ENCODE results near the gene MXRA8.
A peak's percentile ranks its signal among the peaks of the same experiment; 100 is the strongest.

Gene MXRA8

GRCh38 chr1:1324084-1324523 is 34.3 kb downstream of the MXRA8 start:
- Histone ChIP-seq H3F3A (ENCODE audit: control insufficient read depth, insufficient read depth) (no peaks in the 10 kb centered on the region), H3K79me2 (ENCODE audit: control insufficient read depth, low read length) (peaks cover 67% of the 10 kb centered on the region), H3K27ac (ENCODE audit: low read depth, low read length) (peak overlapping the region; percentile 34; the same call in 1 of the 2 replicates), H3K4me2 (ENCODE audit: low read length) (peak overlapping the region; percentile 88), H3K36me3 (ENCODE audit: control insufficient read depth, low read length) (peaks cover 42% of the 10 kb centered on the region), H4K20me1 (ENCODE audit: control insufficient read depth, insufficient read depth, low read depth, low read length) (peaks cover 18% of the 10 kb centered on the region), H3K4me3 (ENCODE audit: low read length) (peak overlapping the region; percentile 82), H3K9me2 (replicated peaks; ENCODE audit: control insufficient read depth, low read length) (no peaks in the 10 kb centered on the region), H3K9me3 (ENCODE audit: control insufficient read depth, insufficient read depth, low read length) (no peaks in the 10 kb centered on the region), H3K27me3 (ENCODE audit: control insufficient read depth, low read length) (no peaks in the 10 kb centered on the region), H3K4me1 (ENCODE audit: control insufficient read depth, low read length) (peaks cover 26% of the 10 kb centered on the region)
- TF ChIP-seq CTCF (IDR thresholded peaks at IDR 0.05; ENCODE audit: low read depth, low read length, poor library complexity, severe bottlenecking) (no peak), EZH2phosphoT487 (IDR thresholded peaks at IDR 0.05; ENCODE audit: borderline replicate concordance, low read length) (no peak)

- Histone ChIP-seq H3K4me1 (ENCODE audit: control insufficient read depth, low read length) (peaks cover 26% of the 10 kb centered on the region), H3K9me3 (ENCODE audit: control insufficient read depth, insufficient read depth, low read length) (no peaks in the 10 kb centered on the region), H3K4me3 (ENCODE audit: low read length) (peak overlapping the region; percentile 62), H3K4me2 (ENCODE audit: low read length) (peak overlapping the region; percentile 70), H3K27ac (ENCODE audit: low read depth, low read length) (no peak overlapping the region), H3K27me3 (ENCODE audit: control insufficient read depth, low read length) (no peaks in the 10 kb centered on the region), H3K36me3 (ENCODE audit: control insufficient read depth, low read length) (peaks cover 48% of the 10 kb centered on the region), H3K79me2 (ENCODE audit: control insufficient read depth, low read length) (peaks cover 67% of the 10 kb centered on the region), H3F3A (ENCODE audit: control insufficient read depth, insufficient read depth) (peaks cover 6% of the 10 kb centered on the region; the same call in 1 of the 2 replicates), H3K9me2 (replicated peaks; ENCODE audit: control insufficient read depth, low read length) (no peaks in the 10 kb centered on the region), H4K20me1 (ENCODE audit: control insufficient read depth, insufficient read depth, low read depth, low read length) (peaks cover 18% of the 10 kb centered on the region)
- TF ChIP-seq EZH2phosphoT487 (IDR thresholded peaks at IDR 0.05; ENCODE audit: borderline replicate concordance, low read length), result no peak
- TF ChIP-seq CTCF (IDR thresholded peaks at IDR 0.05; ENCODE audit: low read depth, low read length, poor library complexity, severe bottlenecking), result no peak
These were observed 35.4 kb downstream of the MXRA8 start for GRCh38 chr1:1322952-1323351.

GRCh38 chr1:1322418-1322817 is 35.9 kb downstream of the MXRA8 start:
- Histone ChIP-seq H3K4me3 (ENCODE audit: low read length) (no peak overlapping the region), H3K4me1 (ENCODE audit: control insufficient read depth, low read length) (peaks cover 26% of the 10 kb centered on the region), H4K20me1 (ENCODE audit: control insufficient read depth, insufficient read depth, low read depth, low read length) (peaks cover 18% of the 10 kb centered on the region), H3K79me2 (ENCODE audit: control insufficient read depth, low read length) (peaks cover 67% of the 10 kb centered on the region), H3K27me3 (ENCODE audit: control insufficient read depth, low read length) (no peaks in the 10 kb centered on the region), H3F3A (ENCODE audit: control insufficient read depth, insufficient read depth) (peaks cover 9% of the 10 kb centered on the region; the same call in 1 of the 2 replicates), H3K4me2 (ENCODE audit: low read length) (no peak overlapping the region), H3K36me3 (ENCODE audit: control insufficient read depth, low read length) (peaks cover 51% of the 10 kb centered on the region), H3K27ac (ENCODE audit: low read depth, low read length) (no peak overlapping the region), H3K9me2 (replicated peaks; ENCODE audit: control insufficient read depth, low read length) (no peaks in the 10 kb centered on the region), H3K9me3 (ENCODE audit: control insufficient read depth, insufficient read depth, low read length) (no peaks in the 10 kb centered on the region)
- no peak for TF ChIP-seq CTCF (IDR thresholded peaks at IDR 0.05; ENCODE audit: low read depth, low read length, poor library complexity, severe bottlenecking)
- no peak for TF ChIP-seq EZH2phosphoT487 (IDR thresholded peaks at IDR 0.05; ENCODE audit: borderline replicate concordance, low read length)

Data from DOHH2 (cell line).